IgD-negative memory B cell (primary cell): ENCODE results near the gene TFE3. TPM values are rescaled to one million over a fixed set of nuclear protein-coding genes. Genes with fewer than 3 reads are reported as not detected.

ENCODE experiments used
- H3K27ac Mint-ChIP-seq, 3 donors: one replicate each; pipeline ENCODE4 v1.8.0; 2020 to 2022; ENCODE audit warnings: mild to moderate bottlenecking in 3 of 3, mixed read lengths in 3 of 3, moderate library complexity in 1 of 3
- H3K27me3 Mint-ChIP-seq: one replicate; pipeline ENCODE4 v1.8.0; 2021; ENCODE audit warnings: mixed read lengths
- H3K36me3 Mint-ChIP-seq: one replicate; pipeline ENCODE4 v1.8.0; 2020; ENCODE audit warnings: mild to moderate bottlenecking, mixed read lengths
- H3K4me1 Mint-ChIP-seq, 3 donors: one replicate each; pipeline ENCODE4 v1.8.0; 2020 to 2022; ENCODE audit warnings: mixed read lengths in 3 of 3, mild to moderate bottlenecking in 1 of 3
- H3K4me3 Mint-ChIP-seq, 4 donors: one replicate each; pipeline ENCODE4 v1.8.0; 2020 to 2022; ENCODE audit warnings: mild to moderate bottlenecking in 4 of 4, mixed read lengths in 4 of 4, moderate library complexity in 3 of 4
- H3K9me3 Mint-ChIP-seq, 3 donors: one replicate each; pipeline ENCODE4 v1.8.0; 2020 to 2021; ENCODE audit warnings: mixed read lengths in 3 of 3, mild to moderate bottlenecking in 1 of 3
- polyA plus RNA-seq: library from polyadenylated mRNA; unstranded; fragments of 300-500 nt; fragmentation: Illumina TruSeq; gene quantifications from one replicate; pipeline ENCODE4 v1.2.3, GENCODE V29; 2021

TFE3 gene
- polyA plus RNA-seq, 1 donor from 2014 or later: 6.7 TPM

GRCh38 chrX:49042581-49043219 lies 457 bp downstream of the TFE3 start:
- H3K4me3 Mint-ChIP-seq: peak overlapping the region; percentile 77 to 96 (median 88)
- H3K27ac Mint-ChIP-seq: peak overlapping the region; percentile 93 to 95 (median 94)
- no peaks in the 10 kb centered on the region for H3K27me3 Mint-ChIP-seq
- no peaks in the 10 kb centered on the region for H3K36me3 Mint-ChIP-seq
- peaks cover 0 to 3% (median 0%) of the 10 kb centered on the region in 3 donors for H3K9me3 Mint-ChIP-seq
- H3K4me1 Mint-ChIP-seq: peaks cover 8 to 16% (median 14%) of the 10 kb centered on the region in 3 donors

- Mint-ChIP-seq H3K27ac (peak overlapping the region; percentile 93 to 95 (median 94)), H3K9me3 (peaks cover 0 to 3% (median 0%) of the 10 kb centered on the region in 3 donors), H3K36me3 (no peaks in the 10 kb centered on the region), H3K27me3 (no peaks in the 10 kb centered on the region), H3K4me1 (peaks cover 8 to 16% (median 14%) of the 10 kb centered on the region in 3 donors), H3K4me3 (peak overlapping the region; percentile 77 to 96 (median 88))
These were observed 1.2 kb downstream of the TFE3 start for GRCh38 chrX:49041744-49042580.

- Mint-ChIP-seq H3K36me3 (no peaks in the 10 kb centered on the region), H3K4me3 (peak overlapping the region in 2 of 4 donors; percentile 23 to 65), H3K27me3 (no peaks in the 10 kb centered on the region), H3K9me3 (peaks cover 0 to 3% (median 0%) of the 10 kb centered on the region in 3 donors), H3K4me1 (peaks cover 8 to 16% (median 14%) of the 10 kb centered on the region in 3 donors), H3K27ac (peak overlapping the region in 1 of 3 donors; percentile 47)
These were observed 2.7 kb downstream of the TFE3 start for GRCh38 chrX:49040376-49040955.

- H3K4me1 Mint-ChIP-seq: peaks cover 8 to 16% (median 14%) of the 10 kb centered on the region in 3 donors
- peaks cover 0 to 3% (median 0%) of the 10 kb centered on the region in 3 donors for H3K9me3 Mint-ChIP-seq
- peaks cover under 1% of the 10 kb centered on the region for H3K27me3 Mint-ChIP-seq
- H3K36me3 Mint-ChIP-seq: no peaks in the 10 kb centered on the region
- H3K27ac Mint-ChIP-seq: peak overlapping the region in 2 of 3 donors; percentile 27 to 47
- peak overlapping the region in 2 of 4 donors; percentile 17 to 65 for H3K4me3 Mint-ChIP-seq
These were observed 3.4 kb downstream of the TFE3 start for GRCh38 chrX:49039598-49040375.

DNA sequence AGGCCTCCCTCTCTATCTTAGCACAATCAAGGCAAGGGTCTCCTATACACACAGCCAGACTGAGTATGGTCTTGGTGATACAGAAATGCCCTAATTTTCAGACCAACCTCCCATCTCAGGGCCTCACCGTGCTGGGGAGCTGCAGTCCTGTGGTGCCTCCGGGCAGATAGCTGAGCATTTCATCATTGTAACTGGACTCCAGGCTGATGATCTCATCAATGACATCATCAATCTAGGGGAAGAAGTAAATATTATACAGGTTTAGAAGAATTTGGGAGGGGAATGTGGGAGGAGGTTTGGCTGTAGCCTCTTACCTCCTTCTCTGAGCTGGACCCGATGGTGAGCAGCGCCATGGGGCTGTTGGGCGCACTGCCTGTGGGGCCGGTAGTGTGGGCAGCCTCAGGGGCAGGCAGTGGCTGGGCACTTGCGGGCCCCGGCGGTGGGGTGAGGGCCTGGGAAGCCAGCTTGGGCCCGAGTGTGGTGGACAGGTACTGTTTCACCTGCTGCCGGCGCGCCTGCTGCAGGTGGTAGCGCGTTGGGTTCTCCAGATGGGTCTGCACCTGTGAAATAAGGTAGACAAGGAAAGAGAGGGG lies 5.2 kb downstream of the TFE3 start:
- Mint-ChIP-seq H3K4me3 (peak overlapping the region in 2 of 4 donors; percentile 73 to 79), H3K4me1 (peaks cover 7 to 11% (median 8%) of the 10 kb centered on the region in 3 donors), H3K27ac (peak overlapping the region in 1 of 3 donors; percentile 81), H3K36me3 (peaks cover 3% of the 10 kb centered on the region), H3K27me3 (peaks cover 2% of the 10 kb centered on the region), H3K9me3 (no peaks in the 10 kb centered on the region)

GRCh38 chrX:49030283-49030682 lies 12.9 kb downstream of the TFE3 start:
- Mint-ChIP-seq H3K27ac (no peak overlapping the region), H3K36me3 (peaks cover 3% of the 10 kb centered on the region), H3K9me3 (no peaks in the 10 kb centered on the region), H3K4me3 (no peak overlapping the region), H3K4me1 (no peaks in the 10 kb centered on the region), H3K27me3 (peaks cover 2% of the 10 kb centered on the region)

GRCh38 chrX:49029876-49030275 lies 13.3 kb downstream of the TFE3 start:
- Mint-ChIP-seq H3K4me3 (no peak overlapping the region), H3K27ac (no peak overlapping the region), H3K36me3 (peaks cover 3% of the 10 kb centered on the region), H3K4me1 (no peaks in the 10 kb centered on the region), H3K27me3 (peaks cover 2% of the 10 kb centered on the region), H3K9me3 (no peaks in the 10 kb centered on the region)

GRCh38 chrX:49019599-49020249 lies 23.4 kb downstream of the TFE3 start:
- H3K36me3 Mint-ChIP-seq: peaks cover 3% of the 10 kb centered on the region
- no peak overlapping the region for H3K27ac Mint-ChIP-seq
- no peaks in the 10 kb centered on the region for H3K27me3 Mint-ChIP-seq
- H3K4me1 Mint-ChIP-seq: no peaks in the 10 kb centered on the region
- H3K4me3 Mint-ChIP-seq: no peak overlapping the region
- no peaks in the 10 kb centered on the region for H3K9me3 Mint-ChIP-seq

DNA sequence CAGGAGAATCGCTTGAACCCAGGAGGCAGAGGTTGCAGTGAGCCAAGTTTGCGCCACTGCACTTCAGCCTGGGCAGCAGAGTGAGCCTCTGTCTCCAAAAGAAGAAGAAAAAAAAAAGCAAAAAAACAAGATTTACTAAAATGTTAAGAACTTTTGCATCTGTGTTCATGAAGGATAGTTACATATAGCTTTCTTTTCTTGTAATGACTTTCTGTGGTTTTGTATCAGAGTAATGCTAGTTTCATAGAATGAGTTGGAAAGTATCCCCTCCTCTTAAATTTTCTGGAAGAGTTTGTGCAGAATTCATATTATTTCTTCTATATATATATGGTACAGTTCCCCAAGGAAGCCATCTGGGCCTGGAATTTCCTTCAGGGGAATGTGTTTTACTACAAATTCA lies 24.1 kb downstream of the TFE3 start:
- Mint-ChIP-seq H3K36me3 (peaks cover 2% of the 10 kb centered on the region), H3K4me1 (no peaks in the 10 kb centered on the region), H3K27me3 (no peaks in the 10 kb centered on the region), H3K4me3 (no peak overlapping the region), H3K27ac (no peak overlapping the region), H3K9me3 (no peaks in the 10 kb centered on the region)

GRCh38 chrX:49003696-49004095 lies 39.5 kb downstream of the TFE3 start:
- peak overlapping the region in 2 of 4 donors; percentile 1 to 48 for H3K4me3 Mint-ChIP-seq
- peaks cover 3 to 16% (median 4%) of the 10 kb centered on the region in 3 donors for H3K4me1 Mint-ChIP-seq
- H3K27ac Mint-ChIP-seq: peak overlapping the region in 2 of 3 donors; percentile 23 to 59
- H3K27me3 Mint-ChIP-seq: no peaks in the 10 kb centered on the region
- no peaks in the 10 kb centered on the region for H3K36me3 Mint-ChIP-seq
- H3K9me3 Mint-ChIP-seq: no peaks in the 10 kb centered on the region

GRCh38 chrX:49002091-49002935 lies 40.8 kb downstream of the TFE3 start, which contains the start of gene GRIPAP1:
Gene GRIPAP1, minus strand, starts transcription at chrX:49002264. Its CDS starts 35 bp downstream, at chrX:49002229.
- Mint-ChIP-seq H3K4me1 (peaks cover 5 to 19% (median 8%) of the 10 kb centered on the region in 3 donors), H3K36me3 (no peaks in the 10 kb centered on the region), H3K4me3 (peak within 1 kb of the TSS; percentile 95 to 98 (median 96)), H3K27me3 (no peaks in the 10 kb centered on the region), H3K9me3 (no peaks in the 10 kb centered on the region), H3K27ac (peak within 1 kb of the TSS; percentile 95 to 99 (median 95))

DNA sequence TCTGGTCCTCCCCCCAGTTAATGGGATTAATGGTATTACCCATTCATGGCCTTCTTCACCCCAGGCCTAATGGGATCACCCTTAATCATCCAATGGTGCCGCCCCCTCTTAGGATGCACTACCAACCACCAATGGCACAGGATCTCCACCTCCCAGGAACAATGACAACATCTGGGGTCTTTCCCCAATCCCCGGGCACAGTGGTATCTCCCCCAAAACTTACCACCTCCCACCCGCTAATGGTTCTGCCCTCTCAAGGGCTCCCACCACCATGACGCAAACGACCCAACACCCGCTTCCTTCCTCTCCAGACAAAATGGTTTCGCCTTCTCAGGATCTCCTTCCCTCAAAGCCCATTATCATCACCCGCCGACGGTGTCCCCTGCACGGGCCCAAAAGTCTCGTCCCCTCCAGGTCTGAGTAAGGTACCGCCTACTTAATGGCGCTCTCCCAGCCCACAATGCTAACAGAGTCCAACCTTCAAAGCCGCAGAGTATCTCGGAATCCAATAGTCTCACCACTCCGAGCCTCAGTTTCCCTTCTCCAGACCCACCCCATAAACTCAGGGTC lies 41.6 kb downstream of the TFE3 start:
- no peaks in the 10 kb centered on the region for H3K36me3 Mint-ChIP-seq
- H3K4me3 Mint-ChIP-seq: peak overlapping the region; percentile 95 to 98 (median 96)
- H3K27ac Mint-ChIP-seq: peak overlapping the region; percentile 95 to 99 (median 95)
- H3K9me3 Mint-ChIP-seq: no peaks in the 10 kb centered on the region
- peaks cover 1% of the 10 kb centered on the region for H3K27me3 Mint-ChIP-seq
- H3K4me1 Mint-ChIP-seq: peaks cover 5 to 21% (median 8%) of the 10 kb centered on the region in 3 donors
